ENCODE measurements around the gene CST7. TPM values are rescaled to one million over a fixed set of nuclear protein-coding genes. Genes with fewer than 3 reads are reported as not detected.

CST7 gene
- total and polyA plus RNA-seq, 2 of the 13 experiments (the other 11 are each of a cell fraction or from before 2014, with no cell fraction given): not detected

Small RNAs within 50 kb of the gene (small RNA-seq; reads per million reads assigned to genes)
- 0 reads per million in 3 experiments for gene RNU6-1257P (ENCODE audit: insufficient read depth in 2 of 3, insufficient read length in 3 of 3, low read depth in 2 of 3, low replicate concordance in 1 of 3)

Other genes with a start within 250 kb of the CST7 start
- 96.9 and 214 TPM in 2 replicates for gene APMAP, start 43.5 kb downstream of the CST7 start, total RNA-seq (2016; rRNA removed; fragmentation: Illumina TruSeq; extraction: Trizol)
- 168 and 177 TPM in 2 replicates for gene APMAP, start 43.5 kb downstream of the CST7 start, polyA plus RNA-seq (2011; rRNA removed)
- gene ACSS1, start 108.9 kb downstream of the CST7 start, total RNA-seq (2016; rRNA removed; fragmentation: Illumina TruSeq; extraction: Trizol): 38.2 and 41.6 TPM in 2 replicates
- gene ACSS1, start 108.9 kb downstream of the CST7 start, polyA plus RNA-seq (2011; rRNA removed): 15.2 and 23.3 TPM in 2 replicates
- not detected in 2 replicates for gene VSX1, start 132.9 kb downstream of the CST7 start, total RNA-seq (2016; rRNA removed; fragmentation: Illumina TruSeq; extraction: Trizol)
- 0.04 and 0.05 TPM in 2 replicates for gene VSX1, start 132.9 kb downstream of the CST7 start, polyA plus RNA-seq (2011; rRNA removed)
- gene ENTPD6, start 246.4 kb downstream of the CST7 start, total RNA-seq (2016; rRNA removed; fragmentation: Illumina TruSeq; extraction: Trizol): 98.4 and 164 TPM in 2 replicates
- 172 and 221 TPM in 2 replicates for gene ENTPD6, start 246.4 kb downstream of the CST7 start, polyA plus RNA-seq (2011; rRNA removed)

All from HepG2 (cell line).